ENCODE measurements around the gene OXLD1.

Gene OXLD1

GRCh38 chr17:81702934-81703746 lies 36.7 kb upstream of the OXLD1 start, which contains the start of gene MRPL12 (continued):
- TF ChIP-seq GFI1B (tag by site-specific recombination; IDR thresholded peaks at IDR 0.05): no peak
- TF ChIP-seq ZNF555 (tag by site-specific recombination; conservative IDR thresholded peaks at IDR 0.05): no peak
- TF ChIP-seq ZNF138 (tag by site-specific recombination; IDR thresholded peaks at IDR 0.05; ENCODE audit: borderline replicate concordance): no peak
- TF ChIP-seq PRDM6 (tag by site-specific recombination; IDR thresholded peaks at IDR 0.05): no peak
- TF ChIP-seq ZFP3 (tag by site-specific recombination; IDR thresholded peaks at IDR 0.05; ENCODE audit: low read depth): no peak
- TF ChIP-seq ZNF624 (tag by site-specific recombination; IDR thresholded peaks at IDR 0.05): no peak
- no peak for TF ChIP-seq ZNF202 (tag by site-specific recombination; IDR thresholded peaks at IDR 0.05; ENCODE audit: borderline replicate concordance)
- TF ChIP-seq ZNF433 (tag by site-specific recombination; IDR thresholded peaks at IDR 0.05; ENCODE audit: low read depth): no peak
- TF ChIP-seq SETDB1 (IDR thresholded peaks at IDR 0.05; ENCODE audit: insufficient read length, low read length): no peak
- peak; percentile 86 for TF ChIP-seq ZBTB26 (tag by site-specific recombination; optimal IDR thresholded peaks at IDR 0.05)
- 0 out of 2 replicates have a peak, but pooled peaks have one; percentile 20 for TF ChIP-seq ZFP37 (tag by site-specific recombination; IDR thresholded peaks at IDR 0.05)
- no peak for TF ChIP-seq ZNF426 (tag by site-specific recombination; IDR thresholded peaks at IDR 0.05)
- no peak for TF ChIP-seq ZNF140 (tag by site-specific recombination; IDR thresholded peaks at IDR 0.05)
- 0 out of 2 replicates have a peak, but pooled peaks have one; percentile 50 for TF ChIP-seq YY1 (tag by site-specific recombination; IDR thresholded peaks at IDR 0.05)
- TF ChIP-seq, protein P1, sequence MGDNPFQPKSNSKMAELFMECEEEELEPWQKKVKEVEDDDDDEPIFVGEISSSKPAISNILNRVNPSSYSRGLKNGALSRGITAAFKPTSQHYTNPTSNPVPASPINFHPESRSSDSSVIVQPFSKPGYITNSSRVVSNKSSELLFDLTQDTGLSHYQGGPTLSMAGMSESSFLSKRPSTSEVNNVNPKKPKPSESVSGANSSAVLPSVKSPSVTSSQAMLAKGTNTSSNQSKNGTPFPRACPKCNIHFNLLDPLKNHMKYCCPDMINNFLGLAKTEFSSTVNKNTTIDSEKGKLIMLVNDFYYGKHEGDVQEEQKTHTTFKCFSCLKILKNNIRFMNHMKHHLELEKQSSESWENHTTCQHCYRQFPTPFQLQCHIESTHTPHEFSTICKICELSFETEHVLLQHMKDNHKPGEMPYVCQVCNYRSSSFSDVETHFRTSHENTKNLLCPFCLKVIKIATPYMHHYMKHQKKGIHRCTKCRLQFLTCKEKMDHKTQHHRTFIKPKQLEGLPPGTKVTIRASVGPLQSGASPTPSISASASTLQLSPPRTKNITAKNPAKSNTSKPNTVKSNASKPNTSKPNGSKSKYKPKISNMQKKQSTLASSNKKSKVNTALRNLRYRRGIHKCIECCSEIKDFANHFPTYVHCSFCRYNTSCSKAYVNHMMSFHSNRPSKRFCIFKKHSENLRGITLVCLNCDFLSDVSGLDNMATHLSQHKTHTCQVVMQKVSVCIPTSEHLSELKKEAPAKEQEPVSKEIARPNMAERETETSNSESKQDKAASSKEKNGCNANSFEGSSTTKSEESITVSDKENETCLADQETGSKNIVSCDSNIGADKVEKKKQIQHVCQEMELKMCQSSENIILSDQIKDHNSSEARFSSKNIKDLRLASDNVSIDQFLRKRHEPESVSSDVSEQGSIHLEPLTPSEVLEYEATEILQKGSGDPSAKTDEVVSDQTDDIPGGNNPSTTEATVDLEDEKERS (tag by site-specific recombination; IDR thresholded peaks at IDR 0.05): no peak
- TF ChIP-seq, protein P2, sequence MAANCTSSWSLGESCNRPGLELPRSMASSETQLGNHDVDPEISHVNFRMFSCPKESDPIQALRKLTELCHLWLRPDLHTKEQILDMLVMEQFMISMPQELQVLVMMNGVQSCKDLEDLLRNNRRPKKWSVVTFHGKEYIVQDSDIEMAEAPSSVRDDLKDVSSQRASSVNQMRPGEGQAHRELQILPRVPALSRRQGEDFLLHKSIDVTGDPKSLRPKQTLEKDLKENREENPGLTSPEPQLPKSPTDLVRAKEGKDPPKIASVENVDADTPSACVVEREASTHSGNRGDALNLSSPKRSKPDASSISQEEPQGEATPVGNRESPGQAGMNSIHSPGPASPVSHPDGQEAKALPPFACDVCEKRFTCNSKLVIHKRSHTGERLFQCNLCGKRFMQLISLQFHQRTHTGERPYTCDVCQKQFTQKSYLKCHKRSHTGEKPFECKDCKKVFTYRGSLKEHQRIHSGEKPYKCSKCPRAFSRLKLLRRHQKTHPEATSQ (tag by site-specific recombination; IDR thresholded peaks at IDR 0.05): 0 out of 2 replicates have a peak, but pooled peaks have one; percentile 29
- TF ChIP-seq, protein P3, sequence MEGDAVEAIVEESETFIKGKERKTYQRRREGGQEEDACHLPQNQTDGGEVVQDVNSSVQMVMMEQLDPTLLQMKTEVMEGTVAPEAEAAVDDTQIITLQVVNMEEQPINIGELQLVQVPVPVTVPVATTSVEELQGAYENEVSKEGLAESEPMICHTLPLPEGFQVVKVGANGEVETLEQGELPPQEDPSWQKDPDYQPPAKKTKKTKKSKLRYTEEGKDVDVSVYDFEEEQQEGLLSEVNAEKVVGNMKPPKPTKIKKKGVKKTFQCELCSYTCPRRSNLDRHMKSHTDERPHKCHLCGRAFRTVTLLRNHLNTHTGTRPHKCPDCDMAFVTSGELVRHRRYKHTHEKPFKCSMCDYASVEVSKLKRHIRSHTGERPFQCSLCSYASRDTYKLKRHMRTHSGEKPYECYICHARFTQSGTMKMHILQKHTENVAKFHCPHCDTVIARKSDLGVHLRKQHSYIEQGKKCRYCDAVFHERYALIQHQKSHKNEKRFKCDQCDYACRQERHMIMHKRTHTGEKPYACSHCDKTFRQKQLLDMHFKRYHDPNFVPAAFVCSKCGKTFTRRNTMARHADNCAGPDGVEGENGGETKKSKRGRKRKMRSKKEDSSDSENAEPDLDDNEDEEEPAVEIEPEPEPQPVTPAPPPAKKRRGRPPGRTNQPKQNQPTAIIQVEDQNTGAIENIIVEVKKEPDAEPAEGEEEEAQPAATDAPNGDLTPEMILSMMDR (tag by site-specific recombination; IDR thresholded peaks at IDR 0.05): peak; percentile 77
- TF ChIP-seq ZNF404 (tag by site-specific recombination; IDR thresholded peaks at IDR 0.05): no peak
- TF ChIP-seq ZNF623 (tag by site-specific recombination; IDR thresholded peaks at IDR 0.05): no peak
- peak; percentile 84; the same call in 1 of the 2 replicates for TF ChIP-seq ZBTB7A (tag by site-specific recombination; IDR thresholded peaks at IDR 0.05; ENCODE audit: low read depth)
- no peak for TF ChIP-seq ZNF114 (tag by site-specific recombination; IDR thresholded peaks at IDR 0.05)
- TF ChIP-seq ZNF16 (tag by site-specific recombination; IDR thresholded peaks at IDR 0.05; ENCODE audit: low read depth): no peak
- TF ChIP-seq TSHZ1 (tag by site-specific recombination; IDR thresholded peaks at IDR 0.05; ENCODE audit: borderline replicate concordance): no peak
